ENCODE results near the gene COMMD3. TPM values are rescaled to one million over a fixed set of nuclear protein-coding genes. Genes with fewer than 3 reads are reported as not detected.
A peak's percentile ranks its signal among the peaks of the same experiment; 100 is the strongest.

The COMMD3 gene
- total and polyA plus RNA-seq, 9 of the 15 experiments (the other 6 are each of a cell fraction or from before 2014, with no cell fraction given), result 50.7 to 217 (median 80.1) TPM

DNA sequence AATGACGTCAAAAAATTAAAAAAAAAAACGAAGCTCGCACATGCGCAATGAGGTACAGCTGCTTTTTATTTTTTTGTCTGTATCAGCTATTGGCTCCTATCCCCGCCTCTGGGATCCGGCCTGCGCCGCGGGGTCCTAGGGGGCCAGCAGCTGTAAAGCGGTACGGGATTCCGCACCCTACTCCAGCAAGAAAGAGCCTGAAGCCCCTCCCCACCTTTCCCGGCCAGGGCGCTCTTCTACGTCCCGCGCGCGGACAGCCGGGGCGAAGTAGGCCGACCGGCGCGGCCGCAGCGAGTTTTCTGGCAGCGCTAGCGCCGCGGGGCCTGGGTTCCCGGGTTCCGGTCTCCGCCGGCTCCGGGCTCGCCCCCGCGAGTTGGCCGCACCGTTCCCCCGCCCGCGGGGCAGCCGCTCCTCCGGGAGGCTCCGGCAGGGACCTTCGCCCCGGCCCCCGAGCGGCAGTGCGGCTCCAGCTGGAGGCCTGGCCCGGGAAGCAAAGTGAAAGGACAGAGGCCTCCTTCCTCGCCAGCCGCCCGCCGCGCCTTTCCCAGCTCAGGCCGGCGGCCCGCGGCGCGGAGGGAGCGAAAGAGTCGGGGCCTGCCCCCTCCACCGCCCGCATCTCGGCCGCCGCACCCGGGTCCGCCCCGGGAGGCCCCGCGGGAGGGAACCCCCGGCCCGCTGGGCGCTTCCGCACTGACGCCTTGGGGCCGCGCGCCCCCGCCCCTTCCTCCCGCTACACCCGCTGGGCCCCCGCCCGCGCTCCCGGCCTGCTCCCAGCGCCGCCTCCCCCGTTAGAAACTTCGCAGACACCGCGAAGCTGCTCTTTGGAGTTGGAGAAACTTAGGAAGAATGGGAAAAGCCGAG is 24.4 kb downstream of the COMMD3 start:
- Histone ChIP-seq H4K20me1 (replicated peaks; ENCODE audit: control insufficient read depth, insufficient read depth, low read length) (no peaks in the 10 kb centered on the region), H3K4me3 (peak overlapping the region; percentile 69), H3K9ac (ENCODE audit: insufficient read depth in 1 of 2, low read depth in 2 of 2, low read length in 2 of 2) (peak overlapping the region; percentile 94 to 97), H3K79me2 (ENCODE audit: control insufficient read depth, insufficient read depth, low read length) (no peaks in the 10 kb centered on the region), H3K4me2 (ENCODE audit: insufficient read depth, low read length) (peak overlapping the region; percentile 82), H3K9me1 (ENCODE audit: control insufficient read depth, insufficient read depth, low read length) (no peaks in the 10 kb centered on the region), H3K27ac (ENCODE audit: extremely low read depth, low read depth, low read length) (peak overlapping the region; percentile 91), H3K36me3 (ENCODE audit: control insufficient read depth, insufficient read depth, low read length) (no peaks in the 10 kb centered on the region), H3K9me3 (replicated peaks; ENCODE audit: control insufficient read depth, insufficient read depth, low read depth, low read length) (no peaks in the 10 kb centered on the region; the same call in 1 of the 2 replicates), H2AFZ (ENCODE audit: low read depth, low read length) (peak overlapping the region; percentile 77), H3K4me1 (replicated peaks in 1 of 2; ENCODE audit: control insufficient read depth in 2 of 2, insufficient read depth in 2 of 2, low read length in 2 of 2) (peaks cover 13 to 14% of the 10 kb centered on the region in 2 experiments; a peak in 4 of 5 replicates), H3K27me3 (ENCODE audit: control insufficient read depth in 2 of 2, insufficient read depth in 2 of 2, low read length in 2 of 2) (no peaks in the 10 kb centered on the region)
- FAIRE-seq (no peak), DNase-seq (ENCODE audit: extremely low read depth in 1 of 4, low spot score in 3 of 4) (peak; percentile 86 to 90 (median 88)), ATAC-seq (peak; percentile 92)
- intact Hi-C loops (cut with micrococcal nuclease) (loop anchor here (1.0 to 5.0 kb wide), 3 partner anchors 12 to 77 kb away; no protein-coding TSS in a partner anchor), in situ Hi-C loops (cut with MboI) (no loop called here)
- CTCF ChIA-PET (ENCODE audit: low intra/inter-chr PET ratio), result no interaction called here
- POLR2A ChIA-PET, result interaction anchor here (0.6 to 2.4 kb wide), 18 partner anchors 9 to 477 kb away, joined by 3 to 17 read pairs (median 3); partner anchors contain the start of gene COMMD3
- under 1% methylated on average over 40 of the region's 98 CpGs for WGBS (ENCODE audit: insufficient coverage, low coverage, missing lambda C conversion rate)
- no TSS peak for BruUV-seq (replicated peaks)
- TF ChIP-seq BCLAF1 (IDR thresholded peaks at IDR 0.05; ENCODE audit: borderline replicate concordance in 1 of 2, control insufficient read depth in 1 of 2, low read depth in 2 of 2, low read length in 1 of 2), result no peak
- TF ChIP-seq C11orf30 (IDR thresholded peaks at IDR 0.05; ENCODE audit: low read depth), result no peak
- peak; percentile 61 for TF ChIP-seq FUS (optimal IDR thresholded peaks at IDR 0.05; ENCODE audit: low read depth, low read length)
- TF ChIP-seq PURB (CRISPR knock-in tag; IDR thresholded peaks at IDR 0.05; ENCODE audit: low read depth), result no peak
- no peak for TF ChIP-seq U2AF1 (optimal IDR thresholded peaks at IDR 0.05; ENCODE audit: low read depth, low read length)
- TF ChIP-seq, protein P1, sequence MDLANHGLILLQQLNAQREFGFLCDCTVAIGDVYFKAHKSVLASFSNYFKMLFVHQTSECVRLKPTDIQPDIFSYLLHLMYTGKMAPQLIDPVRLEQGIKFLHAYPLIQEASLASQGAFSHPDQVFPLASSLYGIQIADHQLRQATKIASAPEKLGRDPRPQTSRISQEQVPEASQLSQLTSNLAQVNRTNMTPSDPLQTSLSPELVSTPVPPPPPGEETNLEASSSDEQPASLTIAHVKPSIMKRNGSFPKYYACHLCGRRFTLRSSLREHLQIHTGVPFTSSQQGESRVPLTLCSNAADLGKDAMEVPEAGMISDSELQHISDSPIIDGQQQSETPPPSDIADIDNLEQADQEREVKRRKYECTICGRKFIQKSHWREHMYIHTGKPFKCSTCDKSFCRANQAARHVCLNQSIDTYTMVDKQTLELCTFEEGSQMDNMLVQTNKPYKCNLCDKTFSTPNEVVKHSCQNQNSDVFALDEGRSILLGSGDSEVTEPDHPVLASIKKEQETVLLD (IDR thresholded peaks at IDR 0.05), result peak; percentile 90
- no peak for TF ChIP-seq PATZ1 (CRISPR knock-in tag; IDR thresholded peaks at IDR 0.05; ENCODE audit: borderline replicate concordance)
- no peak for TF ChIP-seq ZBTB34 (CRISPR knock-in tag; IDR thresholded peaks at IDR 0.05)
- no peak for TF ChIP-seq ZBTB8A (IDR thresholded peaks at IDR 0.05; ENCODE audit: partially characterized antibody)
- TF ChIP-seq EGR1 (conservative IDR thresholded peaks at IDR 0.05), result peak; percentile 61
- TF ChIP-seq SIN3A (IDR thresholded peaks at IDR 0.05; ENCODE audit: borderline replicate concordance in 2 of 2, control insufficient read depth in 1 of 2, low read depth in 2 of 2, low read length in 2 of 2), result no peak; a peak in 1 of 4 replicates
- 0 out of 2 replicates have a peak, but pooled peaks have one; percentile 31 for TF ChIP-seq ZBED1 (IDR thresholded peaks at IDR 0.05)

Data from K562 (cell line).